Activated CD8-positive, alpha-beta memory T cell treated with anti-CD3 and anti-CD28 coated beads for 36 hours (primary cell): Measurements from ENCODE around the gene DENND4A. TPM values are rescaled to one million over a fixed set of nuclear protein-coding genes. Genes with fewer than 3 reads are reported as not detected.

Source experiments
- CTCF ChIA-PET: fragments of 350-600 bp; sonication (Branson Sonifier 250); formaldehyde crosslinking; loops from one replicate; lab custom pipeline; 2021; ENCODE audit warnings: antibody characterized with exemption; lab: Charles Lee
- POLR2A ChIA-PET: fragments of 350-600 bp; sonication (Branson Sonifier 250); formaldehyde crosslinking; loops from one replicate; lab custom pipeline; 2021; ENCODE audit warnings: antibody characterized with exemption; lab: Charles Lee
- total RNA-seq, 2 experiments: library from RNA; stranded (reverse); gene quantifications; one replicate each; pipeline ENCODE4 v1.2.3, GENCODE V29; 2021

DENND4A gene
- total RNA-seq, 2 experiments from 2014 or later: 48.5 to 51.5 TPM

DNA sequence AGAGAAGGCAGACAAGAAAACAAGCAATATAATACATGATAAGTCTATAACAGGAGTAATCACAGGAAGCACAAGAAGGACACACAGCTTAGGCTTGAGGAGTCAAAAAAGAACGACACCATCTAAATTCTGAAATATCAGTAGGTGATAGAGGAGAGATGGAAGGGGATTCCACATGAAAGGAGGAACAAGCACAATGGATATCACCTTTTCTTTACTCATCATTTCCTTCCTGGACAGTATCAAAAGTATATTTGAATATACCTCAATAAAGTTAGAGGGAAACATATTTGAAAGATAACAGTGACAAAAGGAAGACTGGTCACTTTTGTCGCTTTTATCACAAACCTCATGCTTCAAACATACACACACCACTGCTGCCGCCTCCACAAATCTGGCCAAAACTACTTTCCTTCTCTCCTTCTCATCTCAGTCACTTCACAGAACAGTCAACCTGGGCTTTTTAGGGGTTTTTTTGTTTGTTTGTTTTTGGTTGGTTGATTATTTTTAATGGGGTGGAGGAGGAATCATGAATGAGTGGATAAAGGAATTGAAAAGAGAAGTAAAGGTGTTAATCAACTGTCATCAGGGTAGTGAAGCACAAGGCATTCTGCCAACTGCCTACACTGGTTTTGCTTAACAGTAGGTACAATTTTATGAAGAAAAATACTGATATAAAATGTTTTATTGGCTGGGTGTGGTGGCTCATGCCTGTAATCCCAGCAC is 18.5 kb downstream of the DENND4A start:
- ChIA-PET POLR2A (interaction anchor here (0.6 kb wide), 1 partner anchor 70 kb away, joined by 3 read pairs; no protein-coding TSS in a partner anchor), CTCF (interaction anchor here (1.1 kb wide), 1 partner anchor 68 kb away, joined by 5 read pairs; no protein-coding TSS in a partner anchor)

DNA sequence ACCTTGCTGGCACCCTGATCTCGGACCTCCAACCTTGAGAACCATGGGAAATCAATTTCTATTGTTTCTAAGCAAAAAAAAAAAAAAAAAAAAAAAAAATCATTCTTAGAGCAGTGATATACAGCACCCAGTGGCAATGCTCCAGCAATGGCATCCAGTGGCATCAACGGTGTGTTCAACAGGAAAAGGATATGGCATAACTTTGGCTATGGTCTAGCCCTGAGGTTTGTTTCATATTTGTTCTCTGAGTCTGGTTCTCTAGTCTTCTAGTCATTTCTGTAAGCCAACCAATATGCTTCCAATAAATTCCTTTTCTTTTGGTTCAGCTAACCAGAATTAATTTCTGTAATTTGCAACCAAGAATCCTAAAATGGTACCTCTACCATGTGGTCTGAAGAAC is 19.2 kb downstream of the DENND4A start:
- ChIA-PET CTCF (interaction anchor here (1.1 kb wide), 1 partner anchor 67 kb away, joined by 5 read pairs; no protein-coding TSS in a partner anchor), POLR2A (no interaction called here)

DNA sequence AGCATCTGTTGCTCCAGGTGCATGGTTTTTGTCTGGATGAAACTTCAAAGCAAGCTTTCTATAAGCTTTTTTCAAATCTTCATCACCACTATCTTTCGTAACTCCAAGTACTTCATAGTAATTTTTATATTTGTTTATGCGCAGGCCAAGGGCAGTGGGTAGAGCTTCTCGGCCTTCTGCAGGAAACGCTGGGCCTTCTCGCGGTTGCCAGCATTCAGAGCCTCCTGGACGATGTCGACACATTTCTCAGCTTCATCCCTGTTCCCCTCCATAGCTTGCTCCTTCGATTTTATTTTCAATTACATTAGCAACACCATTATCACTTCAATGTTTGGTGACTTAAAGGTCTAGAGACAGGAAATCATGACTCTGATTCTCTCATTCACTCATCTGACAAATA is 20.2 kb downstream of the DENND4A start:
- ChIA-PET POLR2A (no interaction called here), CTCF (interaction anchor here (0.7 kb wide), 1 partner anchor 8 kb away, joined by 4 read pairs; no protein-coding TSS in a partner anchor)

DNA sequence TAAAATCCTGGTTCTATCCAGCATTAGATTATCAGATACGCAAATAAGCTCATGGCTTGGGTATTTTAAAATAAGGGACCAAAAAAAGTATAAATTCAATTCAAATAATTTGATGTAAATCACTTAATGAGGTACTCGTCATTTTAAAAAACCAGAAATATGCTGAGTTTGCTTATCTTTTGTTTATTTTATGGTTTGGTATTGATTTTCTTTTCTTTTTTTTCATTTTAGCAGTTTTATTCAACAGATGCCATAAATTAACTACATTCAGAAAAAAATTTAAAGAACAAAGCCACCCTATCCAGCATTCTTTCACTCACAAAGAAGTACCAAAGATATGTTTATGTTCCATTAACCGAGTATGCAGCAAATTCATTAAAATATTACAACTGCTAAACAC is 22.6 kb downstream of the DENND4A start:
- CTCF ChIA-PET: interaction anchor here (0.7 kb wide), 1 partner anchor 358 kb away, joined by 3 read pairs; no protein-coding TSS in a partner anchor

DNA sequence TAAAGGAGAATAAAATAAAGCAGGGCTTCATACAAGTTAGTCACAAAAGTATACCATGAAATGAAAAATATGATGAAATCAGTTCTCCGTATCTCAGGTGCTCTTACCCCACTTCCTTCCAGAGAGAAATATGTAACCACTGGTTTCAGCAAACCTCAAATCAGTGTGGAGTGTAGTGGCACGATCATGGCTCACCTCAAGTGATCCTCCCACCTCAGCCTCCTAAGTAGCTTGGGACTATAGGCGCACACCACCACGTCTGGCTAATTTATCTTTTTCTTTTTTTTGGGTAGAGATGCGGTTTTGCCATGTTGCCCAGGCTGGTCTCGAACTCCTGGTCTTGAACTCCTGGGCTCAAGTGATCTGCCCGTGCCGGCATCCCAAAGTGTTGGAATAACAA is 24.2 kb downstream of the DENND4A start:
- ChIA-PET POLR2A (no interaction called here), CTCF (no interaction called here)

More for the DNA sequence above, 22.6 kb downstream of the DENND4A start:
- POLR2A ChIA-PET: interaction anchor here (0.7 kb wide), 1 partner anchor 485 kb away, joined by 5 read pairs; no protein-coding TSS in a partner anchor

DNA sequence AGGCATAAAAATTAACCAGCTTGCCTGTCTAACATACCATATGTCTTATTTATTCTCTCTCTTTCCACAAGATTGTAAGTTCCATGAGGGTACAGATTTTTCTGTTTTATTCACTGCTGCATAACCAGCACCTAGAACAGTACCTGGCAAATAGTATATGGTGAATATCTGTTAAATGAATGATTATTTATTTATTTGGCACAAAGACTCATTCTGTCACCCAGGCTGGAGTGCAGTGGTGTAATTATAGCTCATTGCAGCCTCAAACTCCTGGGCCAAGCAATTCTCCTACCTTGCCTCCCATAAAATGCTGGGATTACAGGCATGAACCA is 24.9 kb downstream of the DENND4A start:
- ChIA-PET CTCF (interaction anchor here (1.2 kb wide), 1 partner anchor 96 kb away, joined by 3 read pairs; no protein-coding TSS in a partner anchor), POLR2A (no interaction called here)

DNA sequence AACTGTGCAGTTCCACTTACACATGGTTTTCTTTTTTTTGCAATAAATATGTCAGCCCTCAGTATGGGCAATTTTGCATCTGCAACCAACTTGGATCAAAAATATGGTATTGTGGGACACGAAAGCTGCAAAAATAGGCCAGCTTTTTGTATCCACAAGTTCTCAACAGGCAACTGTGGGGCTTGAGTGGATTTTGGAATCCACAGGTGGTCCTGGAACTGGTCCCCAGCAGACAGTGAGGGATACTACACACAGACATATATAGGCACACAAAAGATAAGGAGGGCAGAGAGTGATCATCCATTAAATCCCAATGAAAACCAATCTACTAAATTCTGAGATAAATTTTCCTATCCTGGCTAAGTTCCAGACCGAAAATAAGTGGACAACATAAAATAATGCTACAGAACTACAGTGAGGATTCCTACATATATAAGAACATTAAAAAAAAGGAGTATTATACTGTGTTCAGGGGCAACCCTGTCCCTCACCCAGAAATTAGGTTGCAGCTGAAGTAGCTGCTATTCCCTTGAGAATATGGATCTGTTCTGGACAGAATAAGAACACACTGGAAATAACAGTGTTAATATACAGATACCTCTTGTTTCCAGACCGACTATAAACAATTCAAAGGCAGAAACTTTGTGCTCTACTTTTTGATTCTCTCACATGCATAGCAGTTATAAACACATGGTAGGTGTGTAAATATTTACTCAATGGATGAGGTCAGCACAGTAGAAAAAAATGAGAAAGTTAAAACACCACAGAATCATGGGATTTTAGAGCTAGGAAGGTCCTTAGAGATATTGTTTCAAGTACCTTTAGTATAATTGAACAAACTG is 25.4 kb downstream of the DENND4A start:
- CTCF ChIA-PET: interaction anchor here (0.7 to 1.2 kb wide), 2 partner anchors 78 to 96 kb away, joined by 3 read pairs; no protein-coding TSS in a partner anchor
- POLR2A ChIA-PET: no interaction called here

DNA sequence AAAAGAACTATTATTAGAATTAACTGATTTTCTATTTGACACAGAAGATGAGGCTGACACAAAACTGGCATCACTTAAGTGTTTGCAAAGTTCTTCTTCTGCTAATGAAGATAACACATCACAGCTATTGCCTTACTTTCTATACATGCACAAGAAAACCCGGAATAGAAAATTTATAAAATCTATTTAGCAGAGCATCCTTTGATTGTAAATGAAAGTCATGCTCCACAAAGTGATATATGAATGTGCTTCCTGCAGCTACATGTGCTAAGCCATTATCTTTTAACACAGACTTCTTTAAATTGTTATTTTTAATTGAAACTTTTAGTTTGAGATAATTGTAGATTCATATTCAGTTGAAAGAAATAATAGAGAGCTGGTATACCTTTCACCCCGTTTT is 27.0 kb downstream of the DENND4A start:
- CTCF ChIA-PET: no interaction called here

DNA sequence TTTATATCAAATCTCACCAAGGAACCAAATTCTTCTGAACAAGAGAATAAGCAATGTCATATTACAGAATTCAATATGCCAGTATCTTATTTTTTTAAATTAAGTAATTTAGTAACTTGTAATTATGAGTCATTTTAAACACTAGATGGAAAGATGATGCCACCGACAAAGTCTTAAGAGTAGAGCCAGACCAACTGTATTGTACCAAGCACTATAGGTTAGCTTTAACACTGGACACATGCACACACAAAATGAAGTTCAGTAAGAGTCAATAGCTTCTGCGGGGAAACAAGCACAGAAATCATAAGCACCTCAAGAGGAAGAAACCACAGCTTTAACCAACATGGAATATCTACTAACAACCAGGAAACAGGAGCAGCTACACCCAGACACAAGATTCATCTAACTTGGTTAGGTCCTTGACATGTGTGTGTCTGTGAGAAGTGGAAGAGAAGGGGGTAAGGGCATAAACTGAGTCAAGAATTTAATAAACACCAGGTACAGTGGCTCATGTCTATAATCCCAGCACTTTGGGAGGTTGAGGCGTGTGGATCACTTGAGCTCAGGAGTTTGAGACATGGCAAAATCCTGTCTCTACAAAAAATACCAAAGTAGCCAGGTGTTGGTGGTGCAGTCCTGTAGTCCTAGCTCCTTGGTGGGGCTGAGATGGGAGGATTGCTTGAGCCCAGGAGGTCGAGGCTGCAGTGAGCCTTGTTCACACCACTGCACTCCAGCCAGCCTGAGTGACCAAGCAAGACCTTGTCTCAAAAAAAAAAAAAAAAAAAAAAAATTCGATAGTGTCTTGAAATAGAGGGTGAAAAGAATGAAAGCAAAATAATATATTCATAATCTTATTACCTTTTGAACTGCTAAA is 28.9 kb downstream of the DENND4A start:
- CTCF ChIA-PET: interaction anchor here (0.6 kb wide), 1 partner anchor 9 kb away, joined by 4 read pairs; no protein-coding TSS in a partner anchor
- POLR2A ChIA-PET: interaction anchor here (0.7 kb wide), 1 partner anchor 414 kb away, joined by 3 read pairs; no protein-coding TSS in a partner anchor

More for the DNA sequence above, 27.0 kb downstream of the DENND4A start:
- POLR2A ChIA-PET: no interaction called here

DNA sequence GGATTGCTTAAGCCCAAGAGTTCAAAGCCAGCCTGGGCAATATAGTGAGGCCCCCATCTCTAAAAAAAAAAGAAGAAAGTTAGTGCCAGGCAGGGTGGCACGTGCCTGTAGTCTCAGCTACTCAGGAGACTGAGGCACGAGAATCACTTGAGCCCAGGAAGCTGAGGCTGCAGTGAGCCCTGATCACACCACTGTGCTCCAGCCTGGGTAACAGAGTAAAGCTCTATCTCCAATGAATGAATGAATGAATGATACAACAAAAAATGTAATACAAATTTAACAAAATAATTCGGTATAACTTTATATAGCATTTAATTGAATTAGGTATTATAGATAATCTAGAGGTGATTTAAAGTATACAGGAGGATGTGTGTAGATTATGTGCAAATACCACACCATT is 29.7 kb downstream of the DENND4A start:
- ChIA-PET CTCF (no interaction called here), POLR2A (no interaction called here)

DNA sequence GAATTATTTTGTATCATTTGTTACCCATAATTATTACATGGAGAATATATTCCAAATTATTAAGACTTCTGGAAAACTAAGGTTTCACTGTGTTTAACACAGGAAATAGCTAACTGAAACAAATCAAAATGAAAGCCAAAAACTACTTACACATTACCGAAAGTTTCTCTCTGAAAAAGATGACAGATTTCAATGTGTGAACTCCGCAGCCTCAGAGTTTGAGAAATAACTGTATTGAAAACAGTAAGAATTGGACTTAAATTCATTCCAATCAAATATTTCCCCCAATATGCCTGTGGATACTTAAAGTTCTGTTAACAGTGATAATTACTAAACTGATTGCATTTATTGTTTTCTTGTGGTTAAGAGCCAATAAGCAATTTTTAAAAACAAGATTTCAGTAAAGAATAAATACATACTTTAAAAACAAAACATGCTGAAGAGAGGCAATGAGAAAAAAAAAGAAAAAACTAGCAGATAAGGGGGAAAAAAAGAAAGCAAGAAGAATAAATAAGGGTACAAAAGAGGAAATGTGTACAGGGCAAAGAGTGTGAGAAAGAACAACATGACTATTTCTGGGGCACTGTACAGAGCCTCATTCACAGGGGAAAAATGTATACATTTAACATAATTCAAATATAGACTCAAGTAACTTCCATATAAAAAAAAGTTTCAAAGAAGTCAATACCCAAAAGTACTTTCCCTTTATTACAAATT is 30.7 kb downstream of the DENND4A start:
- CTCF ChIA-PET: no interaction called here
- POLR2A ChIA-PET: no interaction called here

DNA sequence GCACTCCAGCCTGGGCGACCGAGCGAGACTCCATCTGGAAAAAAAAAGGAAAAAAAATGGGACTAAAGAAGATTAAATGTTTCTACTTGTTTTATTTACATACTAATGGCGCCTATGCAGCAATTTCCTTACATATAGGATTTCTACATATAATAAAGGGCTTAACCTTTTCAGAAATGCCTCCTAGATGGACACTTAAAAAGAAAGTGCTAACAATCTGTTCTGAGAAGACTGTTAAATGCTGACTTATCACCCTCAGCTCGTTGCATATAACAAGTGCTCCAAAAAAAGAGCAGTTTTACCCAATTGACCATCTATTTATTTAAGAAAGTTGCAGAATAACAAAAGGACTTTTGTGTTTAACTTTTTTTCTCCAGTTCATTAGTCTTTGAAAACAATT is 32.7 kb downstream of the DENND4A start:
- ChIA-PET POLR2A (no interaction called here), CTCF (interaction anchor here (1.3 kb wide), 1 partner anchor 11 kb away, joined by 3 read pairs; no protein-coding TSS in a partner anchor)

DNA sequence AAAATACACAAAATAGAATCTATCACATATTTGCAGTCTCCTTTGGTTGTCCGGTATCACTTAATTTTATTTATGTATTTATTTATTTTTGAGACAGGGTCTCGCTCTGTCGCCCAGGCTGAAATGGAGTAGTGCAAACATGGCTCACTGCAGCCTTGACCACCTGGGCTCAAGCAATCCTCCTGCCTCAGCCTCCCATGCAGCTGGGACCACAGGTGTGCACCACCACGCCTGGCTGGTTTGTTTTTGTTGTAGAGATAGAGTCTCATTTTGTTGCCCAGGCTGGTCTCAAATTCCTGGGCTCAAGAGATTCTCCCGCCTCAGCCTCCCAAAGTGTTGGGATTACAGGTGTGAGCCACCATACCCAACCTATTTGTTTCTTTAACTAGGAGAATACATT is 33.9 kb downstream of the DENND4A start:
- POLR2A ChIA-PET: no interaction called here
- CTCF ChIA-PET: no interaction called here

DNA sequence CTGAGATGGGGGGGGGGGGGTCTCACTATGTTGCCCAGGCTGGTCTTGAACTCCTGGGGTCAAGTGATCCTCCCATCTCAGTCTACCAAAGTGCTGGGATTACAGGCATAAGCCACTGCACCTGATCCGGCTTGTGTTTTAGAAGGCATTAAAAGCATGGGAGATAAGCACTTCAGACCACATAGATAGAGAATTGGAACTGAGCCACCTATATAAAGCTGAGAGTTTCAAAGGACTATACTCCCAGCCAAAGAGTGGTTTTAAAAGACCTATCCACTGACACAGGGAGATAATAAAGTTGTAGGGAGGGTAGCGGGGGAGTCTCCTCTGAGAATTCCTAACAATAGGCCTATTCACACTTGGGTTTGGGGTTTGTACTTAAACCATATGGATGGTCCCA is 34.8 kb downstream of the DENND4A start:
- ChIA-PET CTCF (no interaction called here), POLR2A (no interaction called here)

DNA sequence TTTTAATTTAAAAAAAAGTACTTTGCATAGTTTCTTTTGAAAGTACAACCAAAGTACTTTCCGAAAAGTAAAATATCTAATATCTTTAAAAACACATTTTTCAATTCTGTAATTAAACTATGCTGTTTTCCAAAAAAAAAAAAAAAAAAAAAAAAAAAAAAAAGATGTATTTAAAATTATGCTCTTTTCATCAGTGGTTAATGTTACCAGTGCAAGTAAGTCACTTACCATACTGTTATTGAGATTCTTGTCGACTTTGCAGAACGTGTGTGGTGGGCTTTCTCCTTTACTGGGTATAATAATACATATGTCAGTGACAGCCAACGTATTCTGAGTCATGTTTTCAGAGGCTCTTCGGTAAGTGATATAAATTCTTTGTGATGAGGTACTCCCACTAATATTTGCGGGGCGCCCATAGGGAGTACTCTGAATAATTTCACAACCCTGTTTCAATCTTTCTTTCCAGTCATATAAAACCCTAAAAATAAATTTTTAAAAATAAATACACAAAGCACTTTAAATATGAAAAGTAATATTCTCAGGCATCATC is 39.9 kb downstream of the DENND4A start:
- ChIA-PET POLR2A (no interaction called here), CTCF (interaction anchor here (0.8 kb wide), 1 partner anchor 105 kb away, joined by 4 read pairs; no protein-coding TSS in a partner anchor)

DNA sequence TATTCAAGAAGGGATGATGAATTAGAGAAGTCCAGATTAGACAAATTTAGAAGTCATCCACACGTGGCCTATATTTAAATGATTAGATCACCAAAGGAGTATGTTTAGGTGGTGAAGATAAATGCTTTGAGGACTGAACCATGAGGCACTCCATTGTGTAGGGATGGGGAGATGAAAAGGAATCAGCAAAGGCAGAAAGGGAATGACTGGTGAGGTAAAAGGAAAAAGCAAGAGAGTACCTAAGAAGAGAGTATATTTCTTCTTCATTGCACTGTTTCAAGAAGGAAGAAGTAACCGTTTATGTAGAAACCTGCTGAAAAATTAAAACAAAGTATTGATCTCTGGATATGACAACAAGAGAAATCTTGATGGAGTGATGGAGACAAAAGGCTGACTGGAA is 40.7 kb downstream of the DENND4A start:
- ChIA-PET CTCF (no interaction called here), POLR2A (no interaction called here)

DNA sequence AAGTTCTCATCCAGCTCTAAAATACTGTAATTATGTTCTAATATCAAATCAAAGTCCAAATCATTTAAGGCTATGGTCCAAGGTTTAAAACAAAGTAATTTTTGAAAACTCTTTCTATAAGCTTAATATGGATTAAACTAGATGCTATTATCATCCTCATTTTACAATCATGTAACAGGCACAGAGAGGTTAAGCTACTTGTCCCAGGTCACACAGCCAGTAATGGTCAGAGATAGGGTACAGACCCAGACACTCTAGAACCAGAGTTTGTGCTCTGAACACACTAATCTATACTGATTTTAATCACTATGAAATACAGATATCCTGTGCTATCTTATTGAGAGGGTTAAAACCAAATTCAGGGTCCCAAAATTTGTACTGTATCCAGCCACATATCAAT is 44.8 kb downstream of the DENND4A start:
- ChIA-PET CTCF (interaction anchor here (1.1 kb wide), 1 partner anchor 30 kb away, joined by 4 read pairs; no protein-coding TSS in a partner anchor), POLR2A (no interaction called here)

DNA sequence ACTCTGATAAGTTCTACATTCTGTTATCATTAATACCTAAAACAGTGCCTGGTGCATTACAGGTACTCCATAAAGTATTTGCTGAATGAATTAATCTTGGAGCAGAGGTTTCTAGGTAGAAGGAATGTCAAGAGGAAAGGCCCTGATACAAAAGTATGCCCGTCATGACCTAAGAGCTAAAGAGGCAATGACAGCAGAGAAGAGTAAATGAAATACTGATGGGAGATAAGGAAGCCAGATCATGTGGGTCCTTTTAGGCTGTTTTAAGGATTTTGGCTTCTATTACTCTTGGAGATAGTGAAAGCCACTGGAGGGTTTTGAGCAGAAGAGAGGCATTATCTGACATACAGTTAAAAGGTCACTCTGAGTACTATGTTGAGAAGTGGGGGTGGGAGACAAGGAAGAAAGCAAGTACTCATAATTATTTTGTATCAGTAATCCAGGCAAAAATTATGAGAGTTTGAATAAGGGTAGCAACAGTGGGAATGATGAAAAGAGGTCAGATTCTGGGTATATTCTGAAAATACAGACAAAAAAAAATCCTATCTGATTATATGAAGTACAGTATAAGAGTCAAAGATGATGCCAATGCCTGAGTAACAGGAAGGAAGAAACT is 48.3 kb downstream of the DENND4A start:
- ChIA-PET CTCF (no interaction called here), POLR2A (no interaction called here)
